HG02884 (cell line): ENCODE results near the gene CAPN8.

Experiments used
- ATAC-seq: cut with Tn5 transposase; IDR thresholded peaks from one replicate; pipeline ENCODE4 v1.9.1; 2021; ENCODE audit warnings: mild to moderate bottlenecking, moderate library complexity; ENCODE audit not compliant: unreplicated experiment

Gene CAPN8

DNA sequence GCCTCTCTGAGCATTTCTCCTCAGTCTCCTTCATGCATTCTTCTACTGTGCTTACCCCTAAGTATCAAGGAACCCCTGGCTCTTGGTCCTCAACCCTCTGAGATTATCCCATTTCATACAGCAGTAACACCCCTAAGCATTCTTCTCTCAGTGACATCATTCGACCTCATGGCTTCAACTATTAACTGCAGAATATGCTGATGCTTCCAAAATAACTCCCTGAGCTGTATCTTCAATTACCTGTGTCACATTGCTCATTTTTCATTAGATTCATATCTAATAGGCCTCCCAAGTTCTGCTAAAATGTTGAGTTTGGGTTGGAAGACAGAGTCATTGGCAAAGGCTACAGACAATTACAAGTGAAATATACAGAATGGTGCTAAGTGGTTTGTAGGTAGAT, 7.5 kb downstream of the CAPN8 start:
- ATAC-seq = no peak

DNA sequence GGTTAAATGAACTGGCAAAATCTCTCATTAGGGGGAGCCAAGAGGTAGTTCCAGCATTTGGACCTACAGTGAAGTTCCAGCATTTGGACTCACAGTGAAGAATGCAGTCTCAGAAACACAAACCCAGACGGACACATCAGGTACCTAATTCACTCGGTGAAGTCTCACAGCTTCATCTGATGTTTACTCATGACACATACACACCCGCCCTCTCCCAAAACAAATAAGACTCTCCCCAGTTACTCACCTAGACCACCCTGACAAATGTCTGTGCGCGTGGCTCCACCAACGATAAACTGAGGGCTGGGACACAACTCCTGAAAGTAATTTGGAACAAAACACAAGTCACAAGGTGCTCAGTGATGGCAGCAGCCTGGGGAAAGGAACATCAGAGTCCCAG, 11.4 kb downstream of the CAPN8 start:
- no peak for ATAC-seq

DNA sequence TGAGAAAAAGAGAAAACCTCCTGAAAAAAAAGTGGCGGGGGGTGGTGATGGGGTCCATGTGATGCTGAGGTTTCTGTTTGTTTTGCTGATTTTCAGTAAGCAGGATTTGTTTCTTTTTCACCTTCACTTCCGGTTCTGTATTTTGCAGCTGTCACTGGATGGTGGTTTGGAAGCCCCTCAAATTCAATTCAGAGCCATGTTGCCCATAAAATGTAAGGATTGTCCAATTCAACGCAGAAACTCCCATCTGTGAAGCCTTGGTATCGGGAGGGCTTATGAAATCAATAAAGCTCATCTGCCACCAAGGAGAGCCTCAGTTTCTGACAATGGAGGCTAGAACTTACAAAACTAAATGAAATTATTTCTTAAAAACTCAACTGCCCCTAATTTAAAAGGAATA, 12.1 kb downstream of the CAPN8 start:
- ATAC-seq = no peak

DNA sequence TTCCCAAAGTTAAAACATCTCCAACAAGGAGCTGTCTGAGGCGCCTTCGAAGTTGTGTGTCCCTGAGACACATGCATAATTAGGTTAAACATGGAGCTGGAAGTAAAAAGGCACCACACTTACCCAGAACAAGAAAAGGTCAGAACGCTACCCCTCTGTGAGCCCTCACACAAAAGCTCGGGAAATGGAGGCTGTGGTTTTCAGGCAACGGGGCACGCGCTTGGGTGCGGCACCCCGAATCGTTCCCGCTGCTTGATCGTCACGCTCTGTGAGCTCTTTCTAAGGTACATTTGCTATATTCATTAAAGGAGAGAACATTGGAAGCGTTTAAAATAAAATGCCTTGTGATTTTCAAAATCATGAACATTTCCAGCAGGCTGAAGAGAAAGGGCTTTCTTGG, 12.5 kb downstream of the CAPN8 start:
- no peak for ATAC-seq

DNA sequence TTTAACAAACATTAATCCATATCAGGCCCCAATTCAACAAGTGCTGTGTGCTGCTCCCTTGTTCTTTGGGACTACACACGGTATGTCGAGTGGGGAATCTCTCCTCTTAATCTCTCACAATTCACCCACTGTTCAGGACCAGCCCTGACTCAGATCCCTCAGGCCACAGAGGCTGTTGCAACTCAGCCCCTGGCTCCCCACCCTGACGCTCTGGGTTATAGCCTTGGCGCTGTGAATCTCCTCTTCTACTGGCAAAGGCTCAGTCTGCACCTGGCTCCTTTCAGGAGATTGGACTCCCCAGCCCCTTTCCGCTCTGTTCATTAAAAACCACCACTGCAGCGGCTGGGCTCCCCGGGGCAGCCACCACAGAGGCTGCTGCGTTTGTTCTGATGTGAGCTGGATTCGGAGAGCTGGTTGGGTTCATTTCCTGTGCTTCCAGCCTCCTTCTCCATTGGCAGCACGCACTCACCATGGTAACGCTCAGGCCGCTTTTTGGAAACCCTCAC, 13.0 kb downstream of the CAPN8 start:
- no peak for ATAC-seq

DNA sequence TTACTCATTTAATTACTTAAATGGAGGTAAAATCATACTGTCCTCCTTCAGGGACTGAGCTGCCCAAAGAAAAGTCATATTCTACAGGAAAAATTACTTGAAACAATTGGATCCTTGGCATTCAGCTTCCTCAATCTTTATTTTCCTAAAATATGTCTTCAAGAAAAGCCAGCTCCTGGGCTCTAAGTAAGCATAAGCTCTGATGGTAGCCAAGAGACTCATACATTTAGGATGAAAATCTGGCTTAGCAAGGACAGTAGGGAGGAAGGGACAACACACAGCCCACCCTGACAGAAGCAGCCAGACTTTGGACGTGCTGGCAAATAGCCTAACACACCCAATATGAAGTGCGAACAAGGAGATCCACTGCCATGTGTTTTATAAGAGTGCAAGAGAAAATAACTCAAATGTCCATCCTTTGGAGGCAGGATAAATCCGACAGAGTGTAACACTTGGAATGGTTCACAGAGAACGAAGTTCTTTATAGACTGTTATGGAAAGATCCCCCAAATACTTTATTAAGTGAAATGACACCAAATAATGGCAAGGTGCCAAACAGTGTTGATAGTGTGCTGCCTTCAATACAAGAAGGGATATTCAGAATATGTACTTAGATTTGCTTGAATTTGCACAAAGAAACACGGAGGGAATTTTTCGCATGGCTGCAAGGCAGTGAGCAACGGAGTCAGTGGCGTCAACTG, 14.1 kb downstream of the CAPN8 start:
- ATAC-seq = no peak

DNA sequence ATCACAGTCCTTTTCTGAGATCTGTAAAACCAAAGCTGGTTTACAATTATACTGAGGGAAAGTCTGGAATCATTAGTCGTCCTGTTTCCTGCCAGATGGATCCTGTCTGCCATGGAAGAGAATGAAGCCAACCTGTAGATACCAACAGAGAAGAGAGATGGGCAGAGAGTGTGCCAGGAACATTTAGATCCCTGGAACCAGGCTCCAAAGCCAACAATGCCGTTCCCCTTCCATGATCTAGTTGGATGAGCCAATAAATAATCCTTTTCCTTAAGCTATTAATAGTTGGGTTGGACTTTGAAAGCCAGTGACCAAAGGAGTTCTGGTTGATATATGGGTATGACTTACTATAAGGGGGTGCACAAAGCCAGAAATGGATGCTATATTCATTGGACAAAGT, 15.0 kb downstream of the CAPN8 start:
- no peak for ATAC-seq

DNA sequence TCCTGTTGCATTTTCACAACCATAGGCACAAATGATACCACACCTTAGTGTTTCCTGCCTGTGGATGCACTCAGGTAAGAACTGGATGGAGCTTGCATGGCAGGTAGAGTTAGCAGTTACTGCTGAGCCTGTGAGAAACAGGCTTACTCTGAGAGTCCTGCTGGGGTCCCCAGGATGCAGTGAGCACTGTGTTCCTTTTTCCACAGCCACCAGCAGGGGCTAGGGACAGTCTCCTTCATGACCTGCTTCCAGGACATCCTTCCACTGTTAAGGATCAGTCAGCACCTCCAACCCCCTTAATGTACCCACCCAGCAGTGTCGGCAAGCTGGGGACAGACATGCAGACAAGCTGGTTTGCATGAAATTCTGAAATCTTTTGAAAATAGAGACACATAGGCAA, 16.3 kb downstream of the CAPN8 start:
- ATAC-seq = no peak

DNA sequence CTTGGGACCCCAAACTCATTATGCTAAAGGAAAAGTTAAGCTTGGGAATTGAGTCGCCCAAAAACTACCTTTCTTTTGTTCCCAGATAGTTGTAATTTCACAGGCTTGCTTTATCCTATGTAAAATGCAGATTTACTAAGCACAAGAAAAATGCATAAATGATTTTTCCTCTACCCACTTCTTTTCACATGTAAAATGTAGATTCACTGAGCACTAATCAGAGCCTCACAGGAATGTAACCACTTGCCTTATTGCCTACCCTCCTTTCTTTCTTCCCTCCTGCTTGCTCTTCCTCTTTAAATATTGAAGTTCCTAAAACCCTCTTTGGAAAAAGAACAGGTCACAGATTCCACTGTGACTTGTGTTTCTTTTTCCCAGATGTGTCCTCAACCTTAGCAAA, 18.3 kb downstream of the CAPN8 start:
- ATAC-seq = no peak

DNA sequence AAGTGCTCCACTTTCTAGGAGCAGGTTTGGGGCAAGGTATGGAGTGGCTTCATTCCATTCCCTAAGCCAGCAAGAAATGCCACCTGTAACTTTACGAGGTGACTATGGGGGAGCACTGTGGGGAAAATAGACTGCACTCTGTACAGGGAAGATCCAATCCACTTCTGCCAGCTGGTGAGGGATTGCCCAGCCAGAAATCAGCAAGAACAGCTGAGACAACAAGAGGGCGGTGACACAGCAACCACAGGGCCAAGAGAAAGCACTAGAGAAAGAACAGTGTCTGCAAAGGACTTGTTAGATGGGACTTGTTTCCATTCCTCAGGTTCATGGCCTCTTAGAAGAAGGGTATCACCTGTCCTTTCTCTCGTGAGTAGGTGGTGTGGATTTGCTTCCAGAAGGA, 19.6 kb downstream of the CAPN8 start:
- no peak for ATAC-seq

DNA sequence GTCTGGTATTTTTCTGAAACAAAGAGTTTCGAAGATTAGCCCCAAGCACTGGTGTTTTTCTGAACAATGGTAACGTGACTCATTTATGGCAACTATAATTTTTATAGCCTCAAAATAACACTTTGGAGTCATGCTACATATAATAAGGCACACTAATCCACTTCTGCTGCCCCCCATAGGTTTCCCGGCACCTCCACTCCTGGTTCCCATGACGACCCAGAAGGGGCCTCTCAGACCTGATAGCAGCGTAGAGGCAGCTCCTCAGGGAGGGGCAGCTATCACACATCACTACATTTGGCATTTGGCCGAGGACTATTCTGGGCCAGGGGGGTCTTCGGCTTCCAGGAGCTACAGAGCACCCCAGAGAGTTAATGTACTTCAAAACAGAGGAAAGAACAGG, 23.3 kb downstream of the CAPN8 start:
- no peak for ATAC-seq

DNA sequence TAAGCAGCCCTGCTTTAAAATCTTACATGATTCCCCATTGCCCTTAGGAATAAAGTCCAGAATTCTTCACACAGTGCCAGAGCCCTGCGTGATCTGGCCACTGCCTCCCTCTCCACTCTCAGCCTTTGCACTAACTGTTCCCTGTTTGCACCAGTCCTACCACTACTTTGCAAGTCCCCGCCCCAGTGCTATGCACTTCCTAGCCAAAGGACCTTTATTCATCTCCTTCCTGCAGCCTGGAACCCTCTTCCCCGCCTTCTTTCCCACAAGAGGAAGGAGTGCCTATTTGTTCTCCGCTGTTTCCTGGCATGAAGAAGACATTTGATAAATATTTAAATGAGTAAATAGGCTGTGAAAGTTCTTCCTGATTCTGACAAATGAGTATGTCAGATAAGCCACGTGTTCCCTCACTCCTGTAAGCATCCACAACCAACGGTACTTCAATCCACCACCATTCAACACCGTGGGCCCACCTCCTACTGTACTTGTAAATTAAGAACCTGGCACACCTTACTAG, 23.9 kb downstream of the CAPN8 start:
- no peak for ATAC-seq

DNA sequence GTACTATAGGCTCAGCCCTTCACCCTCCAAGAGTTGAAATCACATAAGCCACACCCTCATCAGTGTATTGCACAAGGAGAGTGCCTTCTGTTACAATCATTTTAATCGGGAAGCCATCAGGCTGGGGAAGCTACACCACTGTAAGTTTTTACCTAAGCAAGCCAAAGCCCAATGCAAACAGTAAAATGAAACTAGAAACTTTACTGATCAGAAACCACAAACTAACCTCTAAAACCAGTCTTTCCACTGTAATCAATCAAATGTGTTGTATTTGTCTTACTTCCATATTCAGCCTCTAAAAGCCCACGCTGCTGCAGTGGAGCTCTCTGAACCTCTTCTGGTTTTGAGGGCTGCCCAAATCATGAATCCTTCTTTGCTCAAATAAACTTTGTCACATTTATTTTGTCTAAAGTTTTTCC, 26.2 kb downstream of the CAPN8 start:
- no peak for ATAC-seq

DNA sequence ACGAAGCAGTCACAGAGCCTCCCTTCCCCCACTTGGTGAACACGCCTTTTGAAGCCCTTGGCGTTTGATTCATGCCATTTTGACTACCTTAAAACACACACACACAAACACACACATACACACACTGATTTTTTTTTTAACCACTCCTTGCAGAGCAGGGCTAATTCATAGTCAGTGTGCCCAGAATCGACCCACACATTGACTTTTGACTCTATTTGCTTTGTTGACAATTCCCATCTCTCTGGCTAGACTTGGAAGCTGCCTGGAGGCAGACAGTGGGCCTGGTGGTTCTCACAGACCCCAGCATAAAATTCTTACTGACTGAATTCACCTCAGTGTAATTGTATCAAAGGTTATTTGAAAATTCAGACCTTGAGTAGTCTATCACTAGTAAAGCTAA, 30.3 kb downstream of the CAPN8 start:
- no peak for ATAC-seq

DNA sequence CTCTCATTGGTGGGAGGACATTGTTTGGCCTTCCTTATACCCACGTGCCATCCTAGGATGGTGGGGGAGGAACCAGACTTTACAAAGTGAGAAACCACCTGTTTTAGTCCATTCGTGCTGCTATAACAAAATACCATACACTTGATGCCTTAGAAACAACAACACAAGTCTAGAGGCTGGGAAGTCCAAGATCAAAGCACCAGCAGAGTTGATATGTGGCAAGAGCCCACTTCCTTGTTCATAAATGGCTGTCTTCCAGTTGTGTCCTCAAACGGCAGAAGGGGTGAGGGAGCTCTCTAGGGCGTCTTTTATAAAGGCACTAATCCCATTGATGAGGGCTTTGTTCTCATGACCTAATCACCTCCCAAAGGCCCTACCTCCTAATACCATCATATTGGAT, 31.1 kb downstream of the CAPN8 start:
- no peak for ATAC-seq

DNA sequence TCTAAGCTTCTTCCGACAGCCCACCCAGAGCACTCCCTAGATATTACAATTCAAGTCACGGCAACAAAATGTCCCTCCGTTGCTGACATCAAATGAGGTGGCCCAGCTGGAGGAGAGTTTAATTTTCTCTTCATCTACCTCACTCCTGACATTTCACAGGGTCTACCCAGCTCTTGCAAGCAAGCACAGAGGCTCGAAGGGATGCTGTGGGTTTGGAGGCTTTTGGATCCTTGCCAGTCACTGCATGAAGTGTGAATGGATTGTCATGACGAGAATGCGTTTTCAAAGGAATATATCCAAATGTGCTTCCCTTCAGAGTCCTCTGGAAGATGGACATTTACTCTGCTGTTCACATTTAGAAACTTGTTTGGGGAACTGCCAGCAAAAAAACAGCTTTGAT, 33.5 kb downstream of the CAPN8 start:
- no peak for ATAC-seq

DNA sequence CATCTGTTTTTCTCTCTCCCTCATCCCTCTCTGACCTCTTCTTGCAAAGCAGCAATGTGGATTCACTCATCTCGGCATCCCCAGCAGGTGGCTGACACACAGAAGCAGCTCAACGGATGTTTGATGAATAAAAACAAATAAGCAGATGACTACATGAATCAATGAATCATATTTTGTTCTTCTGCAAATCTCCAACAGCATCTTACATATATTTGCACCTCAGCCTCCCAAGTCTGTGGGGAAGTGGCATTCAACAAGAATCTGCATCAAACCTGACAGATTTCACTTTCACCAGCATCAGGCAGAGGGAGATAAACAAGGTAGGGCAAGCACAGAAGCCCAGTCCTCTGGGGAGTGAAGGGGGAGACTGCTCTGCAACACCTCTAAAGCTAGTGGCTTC, 34.0 kb downstream of the CAPN8 start:
- no peak for ATAC-seq

DNA sequence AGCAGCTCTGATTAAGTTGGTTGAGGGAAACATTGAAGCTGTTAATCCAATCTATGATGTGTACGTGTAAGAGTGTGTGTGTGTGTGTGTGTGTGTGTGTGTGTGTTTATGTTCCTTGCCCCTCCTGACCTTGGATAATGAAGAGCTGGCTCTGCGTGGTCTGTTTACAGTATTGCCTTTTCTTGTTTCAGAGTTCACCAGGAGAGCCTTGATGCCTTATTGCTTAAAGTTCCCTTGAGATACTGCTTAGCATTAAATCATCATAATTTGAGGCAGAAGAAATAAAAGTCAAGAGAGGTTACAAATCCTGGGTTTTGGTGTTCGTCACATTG, 36.4 kb downstream of the CAPN8 start:
- ATAC-seq = no peak

DNA sequence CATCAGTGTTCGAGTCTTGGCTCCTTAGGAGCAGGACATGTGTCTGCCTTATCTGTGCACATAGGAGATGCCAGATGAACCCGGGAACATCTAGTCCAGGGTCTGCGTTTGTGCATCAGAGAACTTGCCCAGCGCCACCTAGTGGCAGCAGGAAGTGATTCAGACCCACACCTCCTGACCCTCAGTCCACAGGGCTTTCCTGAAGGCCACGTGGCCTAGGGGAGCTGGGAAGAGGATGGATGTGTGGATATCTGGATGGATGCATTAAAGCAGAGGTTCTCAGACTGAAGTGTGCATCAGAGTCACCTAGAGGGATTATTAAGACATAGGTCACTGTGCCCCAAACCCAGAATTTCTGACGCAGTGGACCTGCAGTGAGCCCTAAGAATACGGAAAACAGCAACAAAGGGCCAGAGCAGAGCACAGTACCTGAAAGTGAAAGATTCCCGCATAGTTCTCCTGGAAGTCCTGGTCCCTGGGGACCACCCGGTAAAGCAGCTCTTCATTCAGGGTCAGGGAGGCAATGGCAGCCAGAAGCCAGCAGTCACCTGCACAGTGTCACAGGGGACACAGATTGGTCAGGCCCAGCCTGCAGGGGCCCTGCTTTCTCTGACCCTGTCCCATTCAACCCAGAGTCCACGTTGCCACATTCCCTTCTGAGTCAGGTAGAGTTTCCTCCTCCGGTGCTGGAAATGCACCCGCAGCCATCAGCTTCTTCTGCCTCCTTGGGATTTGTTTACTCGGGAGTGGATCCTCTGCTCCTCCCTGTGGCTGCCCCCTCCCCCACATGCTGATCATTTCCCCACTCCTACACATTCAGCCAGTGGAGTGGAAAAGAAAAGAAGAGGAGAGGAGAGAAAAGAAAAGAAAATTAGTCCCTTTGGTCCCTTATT, 37.0 kb downstream of the CAPN8 start:
- ATAC-seq = no peak

DNA sequence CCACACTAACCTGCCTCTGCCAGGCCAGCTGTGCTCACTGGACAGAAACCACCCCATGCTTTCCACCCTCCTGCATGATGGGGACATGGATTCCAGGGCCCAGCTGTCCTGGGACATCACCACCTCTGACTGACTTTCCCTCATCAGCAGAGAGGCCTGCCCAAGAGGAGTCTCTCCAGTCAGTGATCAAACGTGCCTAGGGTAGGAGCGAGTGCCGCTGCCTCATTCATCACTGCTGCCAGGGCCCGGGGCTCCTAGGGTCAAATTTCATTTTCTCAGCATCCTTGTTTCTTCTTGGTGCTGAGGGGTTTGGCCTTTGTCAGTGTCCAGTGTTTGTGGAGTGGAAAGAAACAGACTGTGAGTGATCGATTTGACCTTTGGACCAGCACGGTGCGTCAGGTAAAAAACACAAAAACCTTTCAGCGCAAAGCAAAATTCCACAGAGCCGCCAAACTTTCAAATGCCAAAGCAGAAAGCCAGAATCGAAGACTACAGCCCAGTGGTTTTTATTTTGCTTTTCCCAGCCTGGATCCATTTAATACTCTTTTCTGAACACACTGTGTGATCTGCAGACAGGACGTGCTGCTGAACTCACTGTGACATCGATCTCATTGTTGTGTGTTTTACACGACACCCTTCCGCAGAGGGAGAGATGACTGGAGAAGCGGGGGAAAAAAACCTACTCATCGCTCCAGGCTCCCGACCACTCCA, 43.2 kb downstream of the CAPN8 start:
- no peak for ATAC-seq

DNA sequence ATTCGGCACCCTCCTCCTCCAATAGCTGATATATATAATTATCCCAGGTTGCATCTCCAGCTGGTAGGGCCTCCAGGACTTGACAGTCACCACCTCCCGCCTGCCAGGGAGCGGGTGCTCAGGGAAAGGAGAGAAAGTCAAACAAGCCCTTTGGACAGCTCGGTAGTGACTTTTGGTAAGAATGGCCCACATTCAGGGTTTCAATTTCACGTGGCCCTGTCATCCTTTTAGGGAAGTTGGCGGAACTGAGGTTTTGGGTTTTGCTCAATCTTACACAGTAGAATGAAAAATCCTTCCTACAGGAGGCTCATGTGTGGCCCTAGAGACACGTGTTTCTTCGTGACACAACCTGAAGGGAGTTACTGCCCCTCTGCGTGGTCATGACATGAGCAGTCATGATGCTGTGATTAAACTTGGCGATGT, 44.2 kb downstream of the CAPN8 start:
- peak; percentile 95 for ATAC-seq
